ENCODE results near the gene RMDN2.
"Not testable (repeated sequence)": the region's sequence is repeated elsewhere in the genome, so short reads cannot be mapped to it uniquely, and the experiment has no call there.

RMDN2 gene

GRCh38 chr2:37902991-37903390, 22.1 kb upstream of the RMDN2 start:
- no peak for DNase-seq

DNA sequence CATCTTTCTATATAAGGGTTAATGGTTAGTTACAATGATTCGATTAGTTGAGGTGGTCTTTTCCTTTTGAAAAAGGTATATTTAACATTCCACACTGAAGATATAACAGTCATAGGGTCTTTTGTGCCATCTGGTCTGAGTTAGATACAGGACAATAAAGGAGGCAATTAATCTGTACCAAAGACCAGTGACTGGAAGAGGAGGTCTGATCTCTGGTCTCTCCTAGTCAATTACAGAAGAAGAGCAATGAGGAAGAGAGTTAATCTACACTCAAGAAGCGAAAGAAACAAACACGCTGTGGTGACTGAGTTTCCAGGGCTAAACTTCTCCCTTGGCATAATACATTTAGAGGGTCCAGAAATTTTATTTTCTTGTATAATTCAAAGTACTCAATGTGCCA, 20.7 kb upstream of the RMDN2 start:
- DNase-seq, result no peak

DNA sequence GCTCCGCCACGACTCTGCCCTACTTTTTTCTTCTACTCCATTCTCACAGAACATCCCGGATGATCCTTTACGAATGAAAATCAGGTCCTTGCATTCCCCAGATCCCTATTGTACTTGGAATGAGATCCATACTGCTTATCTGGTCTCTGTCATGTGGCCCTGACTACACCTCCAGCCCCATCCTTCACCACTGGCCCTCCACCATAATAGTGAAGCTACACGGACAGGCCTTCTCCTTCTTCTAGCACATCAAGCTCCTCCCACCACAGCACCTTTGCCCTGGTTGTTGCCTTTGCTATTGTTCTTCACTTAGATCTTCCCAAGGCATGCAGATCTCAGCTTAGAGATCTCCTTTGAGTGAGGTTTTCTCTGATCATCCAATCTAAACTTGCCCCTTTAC, 20.1 kb upstream of the RMDN2 start:
- DNase-seq, result no peak

GRCh38 chr2:37906131-37906530, 19.0 kb upstream of the RMDN2 start:
- DNase-seq, result no peak

DNA sequence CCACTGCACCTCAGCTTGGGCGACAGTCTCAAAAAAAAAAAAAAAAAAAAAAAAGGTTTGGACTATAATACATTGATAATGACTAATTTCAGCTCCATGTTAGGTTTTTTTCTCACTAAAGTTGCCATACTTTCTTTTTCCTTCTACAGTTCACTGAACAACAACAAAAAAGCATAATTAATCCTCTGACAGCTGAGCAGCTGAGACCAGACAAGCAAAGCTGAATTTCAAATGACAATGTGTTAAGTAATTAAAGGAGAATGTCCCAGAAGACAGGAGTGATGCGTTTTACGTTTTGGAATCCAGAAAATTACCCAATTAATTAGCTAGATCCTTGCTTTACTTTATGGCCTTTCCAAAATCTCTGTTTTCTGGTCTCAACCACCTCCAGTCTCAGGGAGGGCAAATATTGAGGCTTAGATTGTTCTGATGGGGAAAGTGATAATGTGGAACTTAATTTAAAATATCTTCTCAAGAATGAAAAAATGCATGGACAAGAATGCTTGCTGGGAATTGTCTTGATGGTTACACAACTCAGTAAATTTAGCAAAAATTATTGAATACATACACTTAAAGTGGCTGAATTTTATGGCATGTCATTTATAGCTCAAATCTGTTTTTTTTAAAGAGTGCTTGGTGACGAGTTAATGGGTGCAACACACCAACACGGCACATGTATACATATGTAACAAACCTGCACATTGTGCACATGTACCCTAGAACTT, 17.4 kb upstream of the RMDN2 start:
- no peak for DNase-seq

GRCh38 chr2:37911296-37911873, 13.7 kb upstream of the RMDN2 start:
- DNase-seq, result no peak

GRCh38 chr2:37912056-37912455, 13.0 kb upstream of the RMDN2 start:
- no peak for DNase-seq

DNA sequence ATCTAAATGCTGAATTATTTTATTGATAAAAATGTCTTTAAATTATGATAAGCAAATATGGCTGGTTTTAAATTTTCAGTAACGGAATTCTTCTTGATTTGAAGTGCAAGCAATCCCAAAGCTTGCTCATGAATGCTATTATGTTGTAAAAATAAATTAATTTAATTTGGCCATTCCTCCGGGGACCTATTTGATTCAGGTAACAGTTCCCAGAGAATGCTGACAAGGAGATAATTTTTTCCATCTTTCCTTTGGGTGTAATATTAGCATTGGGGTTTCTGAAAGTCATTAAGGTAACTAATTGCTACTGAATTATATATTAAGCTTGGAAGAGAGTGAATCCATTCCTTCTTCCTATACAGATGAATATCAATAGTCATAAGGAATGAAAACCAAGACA, 12.5 kb upstream of the RMDN2 start:
- DNase-seq, result no peak

GRCh38 chr2:37914340-37914739, 10.7 kb upstream of the RMDN2 start:
- no peak for DNase-seq

DNA sequence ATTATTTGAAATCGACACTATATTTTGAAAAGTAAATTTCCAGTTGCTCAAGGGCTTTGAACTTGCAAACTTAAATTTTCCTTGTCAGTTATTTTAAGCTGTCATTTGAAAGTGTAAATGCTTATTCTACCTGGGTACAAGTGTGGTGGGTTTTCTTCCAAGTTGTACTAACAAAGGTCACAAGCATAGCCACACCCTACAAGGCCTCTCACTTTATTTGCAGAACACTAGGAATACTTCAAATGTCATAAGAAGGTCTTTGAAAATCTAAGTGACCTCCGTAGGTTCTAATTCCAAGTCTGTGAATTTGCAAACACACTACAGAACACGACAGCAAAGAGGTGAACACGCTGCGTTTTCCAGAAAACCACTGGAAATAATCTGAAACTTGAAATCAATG, 9.3 kb upstream of the RMDN2 start:
- no peak for DNase-seq

DNA sequence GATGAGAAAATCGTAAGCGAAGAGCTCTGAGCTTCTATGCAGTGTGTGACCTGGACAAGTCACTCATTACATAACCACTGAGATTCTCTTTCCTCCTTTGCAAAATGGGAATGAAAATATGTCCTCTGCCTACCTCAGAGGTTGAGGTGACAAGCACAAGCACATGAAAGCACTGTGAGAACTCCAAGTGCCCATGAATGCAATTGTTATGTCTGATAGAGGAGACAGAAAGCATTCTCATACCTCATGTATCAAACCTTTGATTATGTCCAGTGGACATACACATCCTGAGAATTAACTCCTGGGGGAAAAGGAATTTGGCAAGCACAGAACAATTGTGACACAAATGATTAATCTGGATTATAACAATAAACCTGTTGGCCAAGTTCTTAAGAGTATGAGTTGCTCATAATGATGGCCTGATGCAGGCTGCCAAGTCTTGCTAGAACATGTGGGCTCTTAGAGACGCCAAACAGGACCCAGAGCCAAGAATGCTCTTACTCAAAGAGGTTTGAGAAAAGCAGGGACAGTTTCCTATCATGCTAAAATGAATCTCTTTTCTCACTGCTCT, 8.5 kb upstream of the RMDN2 start:
- DNase-seq, result no peak

DNA sequence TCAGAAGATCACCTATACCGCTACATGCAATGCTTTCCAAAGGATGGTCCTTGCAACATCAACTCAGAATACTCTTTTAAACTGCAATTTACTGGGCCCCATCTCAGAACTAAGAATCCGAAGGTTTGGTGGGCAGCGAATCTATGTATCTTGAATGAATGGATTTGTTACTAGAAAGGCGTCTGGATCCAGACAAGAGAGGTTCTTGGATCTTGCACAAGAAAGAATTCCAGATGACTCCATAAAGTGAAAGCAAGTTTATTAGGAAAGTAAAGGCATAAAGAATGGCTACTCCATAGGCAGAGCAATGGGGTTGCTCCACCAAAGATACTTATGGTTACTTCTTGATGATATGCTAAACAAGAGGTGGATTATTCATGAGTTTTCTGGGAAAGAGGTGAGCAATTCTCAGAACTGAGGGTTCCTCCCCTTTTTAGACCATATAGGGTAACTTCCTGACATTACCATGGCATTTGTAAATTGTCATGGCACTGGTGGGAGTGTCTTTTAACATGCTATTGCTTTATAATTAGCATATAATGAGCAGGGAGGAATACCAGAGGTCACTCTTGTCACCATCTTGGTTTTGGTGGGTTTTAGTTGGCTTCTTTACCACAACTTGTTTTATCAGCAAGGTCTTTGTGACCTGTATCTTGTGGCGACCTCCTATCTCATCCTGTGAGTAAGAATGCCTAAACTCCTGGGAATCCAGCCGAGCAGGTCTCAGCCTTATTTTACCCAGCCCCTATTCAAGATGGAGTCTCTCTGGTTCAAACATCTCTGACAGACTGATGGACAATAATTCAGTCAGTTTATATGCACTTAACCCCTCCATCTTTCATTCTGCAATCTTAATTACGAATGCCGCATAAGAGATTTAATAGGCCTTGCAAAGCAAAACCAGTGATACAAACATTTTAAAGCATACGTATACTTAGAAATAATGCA, 7.5 kb upstream of the RMDN2 start:
- no peak for DNase-seq

- DNase-seq, result no peak
These were observed 6.3 kb upstream of the RMDN2 start for GRCh38 chr2:37918742-37919186.

DNA sequence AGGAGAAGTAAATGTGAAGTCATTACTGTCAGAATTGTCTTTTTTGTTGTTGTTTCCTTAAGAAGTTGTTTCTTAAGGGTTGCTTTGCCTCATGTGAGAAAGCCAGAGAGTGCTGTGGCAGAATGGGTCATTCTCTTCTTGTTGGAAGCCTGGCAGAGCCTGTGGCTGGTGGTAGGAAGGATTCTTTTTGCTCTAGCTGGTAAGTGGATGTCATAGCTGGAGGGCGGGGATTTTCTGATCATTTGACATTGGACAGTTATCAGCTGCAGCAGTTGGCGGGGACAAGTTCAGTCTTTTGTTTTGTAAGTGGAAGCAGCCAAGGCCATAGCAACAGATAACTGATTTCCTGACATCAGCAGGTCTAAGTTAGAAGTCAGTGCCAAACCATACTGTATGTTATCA, 5.5 kb upstream of the RMDN2 start:
- DNase-seq, result no peak

DNA sequence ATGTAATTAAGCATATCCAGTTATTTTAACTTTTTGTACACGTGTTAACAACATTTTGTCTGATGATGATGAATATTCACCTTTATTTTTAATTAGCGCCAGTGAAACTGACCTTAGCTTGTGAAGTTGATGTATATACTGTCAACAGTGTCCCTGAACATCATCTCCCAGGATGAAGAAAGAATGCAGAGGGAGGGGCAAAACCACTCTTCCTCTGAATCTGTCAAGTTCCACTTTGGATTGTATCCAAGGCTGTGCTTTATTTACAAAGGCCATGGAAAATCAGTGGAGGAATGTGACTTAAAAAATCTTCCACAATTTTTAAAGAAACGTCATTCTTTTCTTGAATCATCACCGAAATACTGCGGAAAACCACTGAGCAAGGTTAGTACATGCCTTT, 4.5 kb upstream of the RMDN2 start:
- no peak for DNase-seq

GRCh38 chr2:37921781-37922180, 3.3 kb upstream of the RMDN2 start:
- DNase-seq, result no peak

DNA sequence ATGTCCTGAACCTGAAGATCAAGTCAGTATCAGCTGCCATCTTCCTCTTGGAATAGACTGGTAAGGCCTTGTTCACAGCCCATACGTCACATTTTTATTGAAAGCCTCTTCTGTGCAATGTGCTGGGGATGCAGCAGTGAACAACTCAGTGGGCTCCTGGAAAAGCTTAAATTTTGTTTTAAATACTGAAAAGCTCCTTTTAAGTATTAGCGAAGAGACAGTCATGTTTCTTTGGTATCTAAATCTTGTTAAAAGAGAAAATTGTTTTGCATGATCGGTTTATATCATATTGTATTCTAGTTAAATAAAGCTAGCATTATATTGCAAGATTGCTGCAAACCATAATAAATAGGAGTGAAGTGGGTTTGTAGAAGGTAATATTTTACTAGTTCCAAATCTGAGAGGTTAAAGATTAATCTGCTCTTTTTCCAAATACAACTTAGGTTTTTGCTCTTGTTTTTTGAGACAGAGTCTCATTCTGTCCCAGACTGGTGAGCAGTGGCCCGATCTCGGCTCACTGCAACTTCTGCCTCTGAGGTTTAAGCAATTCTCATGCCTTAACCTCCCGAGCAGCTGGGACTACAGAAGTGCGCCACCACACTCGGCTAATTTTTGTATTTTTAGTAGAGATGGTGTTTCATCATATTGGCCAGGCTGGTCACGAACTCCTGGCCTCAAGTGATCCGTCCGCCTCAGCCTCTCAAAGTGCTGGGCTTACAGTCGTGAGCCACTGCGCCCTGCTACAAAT, 1.6 kb upstream of the RMDN2 start:
- DNase-seq, result no peak

GRCh38 chr2:37926635-37927034, 1.5 kb downstream of the RMDN2 start:
- DNase-seq, result no peak

DNA sequence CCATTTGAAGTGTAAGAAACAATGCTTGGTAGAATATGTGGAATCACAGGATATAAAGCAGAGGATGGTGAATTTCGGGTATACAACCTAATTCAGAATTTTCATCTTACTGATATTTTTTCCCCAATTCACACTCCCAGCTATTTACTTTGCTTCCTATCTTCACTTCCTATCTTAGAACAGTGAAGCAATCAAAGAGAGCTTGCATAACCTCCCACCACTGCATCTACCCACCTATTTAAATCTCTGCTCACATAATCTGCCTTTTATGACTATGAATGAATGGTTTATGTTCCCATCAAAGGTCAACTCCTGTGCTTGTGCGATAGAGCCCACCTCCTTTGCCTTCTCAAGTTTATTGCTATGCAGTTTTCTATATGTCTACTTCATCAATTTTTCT, 3.3 kb downstream of the RMDN2 start:
- DNase-seq, result no peak

DNA sequence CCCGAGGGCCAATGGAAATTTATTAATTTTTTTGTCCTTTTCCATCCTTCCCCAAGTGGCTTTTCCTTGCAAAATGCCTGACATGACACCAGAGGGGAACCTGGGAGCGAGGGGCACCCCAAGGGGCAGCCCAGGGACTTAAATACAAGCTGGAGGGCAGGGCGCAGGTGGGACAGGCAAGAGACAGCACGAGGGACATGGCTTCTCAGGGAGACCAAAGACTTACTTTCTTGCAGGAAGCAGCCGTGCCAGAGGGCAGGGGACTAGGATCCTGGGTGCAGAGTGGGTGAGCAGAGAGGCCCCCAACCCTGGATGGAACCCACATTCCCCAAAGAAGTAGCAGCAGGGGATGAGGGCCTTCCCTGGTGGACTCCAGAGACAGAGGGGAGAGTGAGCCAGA, 5.3 kb downstream of the RMDN2 start:
- not testable (repeated sequence) for DNase-seq

DNA sequence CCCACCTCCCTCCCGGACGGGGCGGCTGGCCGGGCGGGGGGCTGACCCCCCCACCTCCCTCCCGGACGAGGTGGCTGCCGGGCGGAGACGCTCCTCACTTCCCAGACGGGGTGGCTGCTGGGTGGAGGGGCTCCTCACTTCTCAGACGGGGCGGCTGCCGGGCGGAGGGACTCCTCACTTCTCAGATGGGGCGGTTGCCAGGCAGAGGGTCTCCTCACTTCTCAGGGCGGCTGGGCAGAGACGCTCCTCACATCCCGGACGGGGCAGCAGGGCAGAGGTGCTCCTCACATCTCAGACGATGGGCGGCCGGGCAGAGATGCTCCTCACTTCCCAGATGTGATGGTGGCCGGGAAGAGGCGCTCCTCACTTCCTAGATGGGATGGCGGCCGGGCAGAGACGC, 7.8 kb downstream of the RMDN2 start:
- not testable (repeated sequence) for DNase-seq

All from CD4-positive, alpha-beta T cell treated with Interleukin-1 beta for 1 hour (primary cell).